GM13977 (cell line): ENCODE measurements around the gene VGLL4.

ENCODE experiments used
- DNase-seq: peaks from one replicate; pipeline ENCODE4 v3.0.0; 2012; ENCODE audit warnings: low spot score
- in situ Hi-C: fragments of 300-500 bp; cut with MboI; formaldehyde crosslinking; loops from one replicate; pipeline ENCODE4 v1.12.0; 2022; ENCODE audit warnings: low sequenced_read_pairs, low pct_unique_long_range_greater_than_20kb, mixed read lengths, inconsistent platforms; ENCODE audit not compliant: unreplicated experiment
- TF ChIP-seq, protein P1 (sequence below): IDR thresholded peaks from 2 replicates; pipeline ENCODE4 v1.5.1; 2012; ENCODE audit warnings: mild to moderate bottlenecking, control low read depth; ENCODE audit not compliant: insufficient read depth; ENCODE audit errors: extremely low read depth, missing control alignments

Gene VGLL4

GRCh38 chr3:11624161-11624560 is 19.6 kb downstream of the VGLL4 start:
- DNase-seq, result peak; percentile 43
- TF ChIP-seq, protein P1, sequence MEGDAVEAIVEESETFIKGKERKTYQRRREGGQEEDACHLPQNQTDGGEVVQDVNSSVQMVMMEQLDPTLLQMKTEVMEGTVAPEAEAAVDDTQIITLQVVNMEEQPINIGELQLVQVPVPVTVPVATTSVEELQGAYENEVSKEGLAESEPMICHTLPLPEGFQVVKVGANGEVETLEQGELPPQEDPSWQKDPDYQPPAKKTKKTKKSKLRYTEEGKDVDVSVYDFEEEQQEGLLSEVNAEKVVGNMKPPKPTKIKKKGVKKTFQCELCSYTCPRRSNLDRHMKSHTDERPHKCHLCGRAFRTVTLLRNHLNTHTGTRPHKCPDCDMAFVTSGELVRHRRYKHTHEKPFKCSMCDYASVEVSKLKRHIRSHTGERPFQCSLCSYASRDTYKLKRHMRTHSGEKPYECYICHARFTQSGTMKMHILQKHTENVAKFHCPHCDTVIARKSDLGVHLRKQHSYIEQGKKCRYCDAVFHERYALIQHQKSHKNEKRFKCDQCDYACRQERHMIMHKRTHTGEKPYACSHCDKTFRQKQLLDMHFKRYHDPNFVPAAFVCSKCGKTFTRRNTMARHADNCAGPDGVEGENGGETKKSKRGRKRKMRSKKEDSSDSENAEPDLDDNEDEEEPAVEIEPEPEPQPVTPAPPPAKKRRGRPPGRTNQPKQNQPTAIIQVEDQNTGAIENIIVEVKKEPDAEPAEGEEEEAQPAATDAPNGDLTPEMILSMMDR, result no peak
- in situ Hi-C loops, result no loop called here

GRCh38 chr3:11622586-11623550 is 20.8 kb downstream of the VGLL4 start:
- no peak for DNase-seq
- in situ Hi-C loops, result no loop called here

DNA sequence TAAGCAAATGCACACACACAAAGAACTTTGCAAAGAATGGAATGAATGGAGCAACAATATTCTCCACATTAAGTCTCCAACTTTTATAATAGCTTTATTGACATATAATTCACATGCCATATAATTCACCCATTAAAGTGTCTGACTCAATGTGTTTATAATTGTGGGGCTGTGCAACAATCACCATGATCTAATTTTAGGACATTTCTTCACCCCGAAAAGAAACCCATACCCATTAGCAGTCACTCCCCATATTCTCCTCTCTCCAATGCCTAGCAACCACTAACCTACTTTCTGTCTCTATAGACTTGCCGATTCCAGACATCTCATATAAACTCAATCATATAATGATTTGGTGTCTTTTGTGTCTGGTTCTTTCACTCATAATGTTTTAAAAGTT is 22.6 kb downstream of the VGLL4 start:
- TF ChIP-seq, protein P1, result no peak
- in situ Hi-C loops, result no loop called here

More at GRCh38 chr3:11622586-11623550, 20.8 kb downstream of the VGLL4 start:
- TF ChIP-seq, protein P1, result no peak

GRCh38 chr3:11619946-11620652 is 23.6 kb downstream of the VGLL4 start:
- DNase-seq, result no peak
- in situ Hi-C loops, result no loop called here

More for the DNA sequence above, 22.6 kb downstream of the VGLL4 start:
- DNase-seq, result no peak

DNA sequence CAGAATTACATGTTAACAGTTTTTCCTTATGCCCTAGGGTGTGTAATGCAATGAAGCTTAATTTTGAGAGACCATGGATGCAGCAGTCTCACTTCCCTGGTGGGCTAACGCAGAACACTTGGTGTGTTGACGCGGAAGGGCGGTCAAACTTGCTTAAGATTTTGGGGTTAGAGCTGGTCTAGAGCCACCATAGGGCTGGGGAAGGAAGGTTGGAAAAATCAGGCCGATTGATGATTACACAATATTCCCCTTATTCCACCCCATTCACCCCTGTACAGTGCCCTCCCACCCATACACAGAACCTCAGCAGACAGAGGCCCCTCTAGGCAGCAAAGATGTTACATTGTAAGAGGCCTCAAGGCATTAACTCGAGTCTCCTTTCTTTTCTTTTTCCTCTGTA is 24.3 kb downstream of the VGLL4 start:
- no peak for DNase-seq
- in situ Hi-C loops, result no loop called here
- TF ChIP-seq, protein P1, result no peak

More at GRCh38 chr3:11619946-11620652, 23.6 kb downstream of the VGLL4 start:
- TF ChIP-seq, protein P1, result no peak

- TF ChIP-seq, protein P1, result no peak
- DNase-seq, result no peak
- in situ Hi-C loops, result no loop called here
Measured at GRCh38 chr3:11618904-11619303, 24.8 kb downstream of the VGLL4 start.
